Aorta (tissue), 5 donors: Measurements from ENCODE around the gene HLA-DMA. TPM values are rescaled to one million over a fixed set of nuclear protein-coding genes. Genes with fewer than 3 reads are reported as not detected.

ENCODE experiments used
- ATAC-seq: fragments of 200-7000 bp; cut with Tn5 transposase; one replicate; pipeline ENCODE4 v1.9.1; 2022; ENCODE audit warnings: moderate library complexity; ENCODE audit not compliant: low FRiP score
- DNase-seq, 2 donors: peaks; one replicate each; pipeline ENCODE4 v3.0.0-alpha.2; 2020
- H3K27ac ChIP-seq, 2 donors: one replicate each; pipeline ENCODE4 v1.5.1; 2013; ENCODE audit warnings: low read length in 2 of 2, mild to moderate bottlenecking in 2 of 2, moderate library complexity in 2 of 2, control low read depth in 1 of 2, inconsistent platforms in 1 of 2, low read depth in 1 of 2
- H3K27me3 ChIP-seq, 2 donors: one replicate each; pipeline ENCODE4 v1.6.1; 2013; ENCODE audit warnings: control low read depth in 1 of 2, low read length in 1 of 2, mild to moderate bottlenecking in 1 of 2, moderate library complexity in 1 of 2; ENCODE audit not compliant: insufficient read depth in 2 of 2, control insufficient read depth in 1 of 2
- H3K36me3 ChIP-seq, 2 donors: one replicate each; pipeline ENCODE4 v1.6.1; 2013; ENCODE audit warnings: control low read depth in 1 of 2, low read length in 1 of 2, mild to moderate bottlenecking in 1 of 2; ENCODE audit not compliant: insufficient read depth in 2 of 2, control insufficient read depth in 1 of 2
- H3K4me1 ChIP-seq, 2 donors: one replicate each; pipeline ENCODE4 v1.6.1; 2013; ENCODE audit warnings: low read length in 2 of 2, control low read depth in 1 of 2, mild to moderate bottlenecking in 1 of 2, moderate library complexity in 1 of 2; ENCODE audit not compliant: insufficient read depth in 2 of 2, control insufficient read depth in 1 of 2
- H3K4me3 ChIP-seq, 2 donors: one replicate each; pipeline ENCODE4 v1.5.1; 2013; ENCODE audit warnings: low read length in 2 of 2, control low read depth in 1 of 2, mild to moderate bottlenecking in 1 of 2
- H3K9me3 ChIP-seq: one replicate; pipeline ENCODE4 v1.6.1; 2013; ENCODE audit warnings: mild to moderate bottlenecking, low read length; ENCODE audit not compliant: control insufficient read depth
- WGBS, 2 donors: extraction: QIAGEN DNeasy Blood & Tissue Kit; methylation state at CpG; one replicate each; pipeline ENCODE4 v1.1.7; 2013; 5-methylcytosine and 5-hydroxymethylcytosine counted together
- intact Hi-C, 2 donors: fragments of 100-400 bp; cut with DNase I; formaldehyde crosslinking; loops; one replicate each; pipeline versions ENCODE4 v1.14.2 to v1.15.0; 2022
- polyA plus RNA-seq, 2 donors: library from polyadenylated mRNA; stranded (reverse); fragments of 200-250 nt; gene quantifications; one replicate each; pipeline ENCODE4 v1.2.3, GENCODE V29; 2013
- total RNA-seq, 2 donors: library from RNA; stranded (reverse); fragmentation: NEBNext Ultra II Directional; extraction: Animal tissue kit (Norgen Biotek cat#: 25700); gene quantifications; one replicate each; pipeline ENCODE4 v1.2.1, GENCODE V29; 2021
- donor health status: healthy with polysubstance abuse.
- donor health status: Bipolar disorder and iron deficiency.
- donor health status: DM: no; HTN: no; CAD: no.
- donor health status: DM: no; HTN: no; CAD: no.
- donor health status: DM: yes; HTN: yes; CAD: no.

HLA-DMA gene
- total and polyA plus RNA-seq, 4 donors = 9.8 to 109 (median 35.1) TPM

DNA sequence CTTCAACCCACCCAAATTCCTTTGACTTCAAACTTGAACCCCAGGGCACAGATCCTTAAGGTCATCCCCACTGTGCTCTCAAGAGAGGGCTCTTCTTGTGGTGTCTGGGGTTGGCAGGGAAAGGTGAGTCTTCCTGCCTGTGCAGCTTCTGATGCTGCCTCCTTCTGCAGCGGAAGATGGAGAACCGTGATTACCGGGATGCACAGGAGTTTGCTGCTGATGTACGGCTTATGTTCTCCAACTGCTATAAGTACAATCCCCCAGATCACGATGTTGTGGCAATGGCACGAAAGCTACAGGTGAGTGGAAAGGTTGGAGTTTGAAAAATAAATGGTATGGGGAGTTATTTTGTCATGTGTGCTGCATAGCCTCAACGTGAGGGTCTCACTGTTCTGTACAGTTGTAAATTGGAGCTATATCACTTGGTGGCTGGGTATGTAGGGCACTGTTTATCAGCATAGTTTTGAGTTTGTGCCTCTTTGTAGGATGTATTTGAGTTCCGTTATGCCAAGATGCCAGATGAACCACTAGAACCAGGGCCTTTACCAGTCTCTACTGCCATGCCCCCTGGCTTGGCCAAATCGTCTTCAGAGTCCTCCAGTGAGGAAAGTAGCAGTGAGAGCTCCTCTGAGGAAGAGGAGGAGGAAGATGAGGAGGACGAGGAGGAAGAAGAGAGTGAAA, 24.5 kb upstream of the HLA-DMA start:
- Histone ChIP-seq H3K4me3 (no peak overlapping the region), H3K9me3 (no peaks in the 10 kb centered on the region), H3K27me3 (no peaks in the 10 kb centered on the region), H3K27ac (no peak overlapping the region), H3K36me3 (peaks cover 10 to 31% of the 10 kb centered on the region in 2 donors), H3K4me1 (no peaks in the 10 kb centered on the region)
- 50 to 55% methylated on average over 10 of the region's 10 CpGs for whole genome bisulfite sequencing, 2 donors
- ATAC-seq (no peak), DNase-seq (no peak)
- intact Hi-C loops = loop anchor here in 1 of 2 donors (10.0 kb wide), 1 partner anchor 783 kb away; the partner anchor contains the start of genes GPSM3 and PBX2

DNA sequence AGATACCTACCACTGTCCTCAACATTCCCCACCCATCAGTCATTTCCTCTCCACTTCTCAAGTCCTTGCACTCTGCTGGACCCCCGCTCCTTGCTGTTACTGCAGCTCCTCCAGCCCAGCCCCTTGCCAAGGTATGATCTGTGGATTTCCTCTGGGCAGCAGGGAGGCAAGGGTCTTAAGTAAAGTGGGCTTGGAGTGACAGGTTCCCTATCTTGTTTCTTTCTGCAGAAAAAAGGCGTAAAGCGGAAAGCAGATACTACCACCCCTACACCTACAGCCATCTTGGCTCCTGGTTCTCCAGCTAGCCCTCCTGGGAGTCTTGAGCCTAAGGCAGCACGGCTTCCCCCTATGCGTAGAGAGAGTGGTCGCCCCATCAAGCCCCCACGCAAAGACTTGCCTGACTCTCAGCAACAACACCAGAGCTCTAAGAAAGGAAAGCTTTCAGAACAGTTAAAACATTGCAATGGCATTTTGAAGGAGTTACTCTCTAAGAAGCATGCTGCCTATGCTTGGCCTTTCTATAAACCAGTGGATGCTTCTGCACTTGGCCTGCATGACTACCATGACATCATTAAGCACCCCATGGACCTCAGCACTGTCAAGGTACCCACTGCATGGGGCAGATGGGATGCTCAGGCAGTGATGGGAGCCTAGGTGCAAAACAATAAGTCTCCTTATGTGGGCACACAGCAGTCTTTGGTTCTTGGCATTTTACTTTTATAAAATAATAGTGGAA, 23.6 kb upstream of the HLA-DMA start:
- WGBS, 2 donors = 63 to 68% methylated on average over 7 of the region's 7 CpGs
- H3K4me1 ChIP-seq = no peaks in the 10 kb centered on the region
- H3K4me3 ChIP-seq = no peak overlapping the region
- H3K36me3 ChIP-seq = peaks cover 10 to 31% of the 10 kb centered on the region in 2 donors
- H3K9me3 ChIP-seq = no peaks in the 10 kb centered on the region
- H3K27ac ChIP-seq = no peak overlapping the region
- intact Hi-C loops = loop anchor here in 1 of 2 donors (10.0 kb wide), 1 partner anchor 782 kb away; the partner anchor contains the start of genes GPSM3 and PBX2
- DNase-seq = no peak
- ATAC-seq = no peak
- peaks cover 0 to 2% of the 10 kb centered on the region in 2 donors for H3K27me3 ChIP-seq

DNA sequence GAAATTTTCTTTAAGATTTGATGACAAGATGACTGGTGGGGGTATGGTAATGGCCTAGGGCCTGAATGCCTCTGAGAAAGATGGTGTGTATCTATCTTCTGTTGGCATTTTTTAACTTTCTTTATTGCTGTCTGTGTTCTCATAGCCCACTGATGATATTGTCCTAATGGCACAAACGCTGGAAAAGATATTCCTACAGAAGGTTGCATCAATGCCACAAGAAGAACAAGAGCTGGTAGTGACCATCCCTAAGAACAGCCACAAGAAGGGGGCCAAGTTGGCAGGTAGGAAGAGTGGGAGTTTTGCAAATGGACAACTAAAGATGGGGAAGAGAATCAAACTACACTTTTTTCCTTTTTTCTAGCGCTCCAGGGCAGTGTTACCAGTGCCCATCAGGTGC, 23.0 kb upstream of the HLA-DMA start:
- no peaks in the 10 kb centered on the region for H3K4me1 ChIP-seq
- DNase-seq (no peak), ATAC-seq (no peak)
- no peak overlapping the region for H3K4me3 ChIP-seq
- H3K27me3 ChIP-seq = peaks cover 0 to 2% of the 10 kb centered on the region in 2 donors
- no peak overlapping the region for H3K27ac ChIP-seq
- peaks cover 10 to 31% of the 10 kb centered on the region in 2 donors for H3K36me3 ChIP-seq
- intact Hi-C loops = loop anchor here in 1 of 2 donors (10.0 kb wide), 1 partner anchor 781 kb away; the partner anchor contains the start of genes GPSM3 and PBX2
- 37 to 51% methylated on average over 2 of the region's 2 CpGs for WGBS, 2 donors
- H3K9me3 ChIP-seq = no peaks in the 10 kb centered on the region

DNA sequence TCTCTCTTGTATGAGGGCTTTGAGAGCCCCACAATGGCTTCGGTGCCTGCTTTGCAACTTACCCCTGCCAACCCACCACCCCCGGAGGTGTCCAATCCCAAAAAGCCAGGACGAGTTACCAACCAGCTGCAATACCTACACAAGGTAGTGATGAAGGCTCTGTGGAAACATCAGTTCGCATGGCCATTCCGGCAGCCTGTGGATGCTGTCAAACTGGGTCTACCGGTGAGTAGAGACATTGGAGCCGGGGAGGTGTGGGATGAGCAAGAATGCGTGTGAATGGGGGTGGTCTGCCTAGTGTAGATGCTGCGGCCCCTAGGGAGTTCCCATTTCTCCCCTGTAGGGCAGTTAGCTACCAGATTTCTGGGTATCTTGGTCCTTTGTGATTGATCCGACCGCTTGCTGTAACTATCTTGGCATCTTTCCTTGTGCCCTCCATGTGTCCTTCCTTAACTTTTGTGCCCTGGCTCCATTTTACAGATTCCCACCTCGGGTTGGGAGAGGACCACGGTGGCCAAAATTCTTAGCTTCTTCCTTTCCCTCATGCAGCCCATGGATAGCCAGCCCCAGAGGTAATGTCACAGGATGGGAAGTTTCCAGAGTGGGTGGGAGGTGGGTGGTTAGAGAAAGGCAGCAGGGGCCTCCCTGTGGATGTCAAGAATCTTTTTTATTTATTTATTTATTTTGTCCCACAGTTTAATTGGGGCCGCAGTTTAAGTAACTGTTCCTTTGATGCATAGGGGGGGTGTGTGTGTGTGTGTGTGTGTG, 21.8 kb upstream of the HLA-DMA start:
- Histone ChIP-seq H3K4me1 (no peaks in the 10 kb centered on the region), H3K27ac (no peak overlapping the region)
- WGBS, 2 donors = 2 to 4% methylated on average over 14 of the region's 14 CpGs

DNA sequence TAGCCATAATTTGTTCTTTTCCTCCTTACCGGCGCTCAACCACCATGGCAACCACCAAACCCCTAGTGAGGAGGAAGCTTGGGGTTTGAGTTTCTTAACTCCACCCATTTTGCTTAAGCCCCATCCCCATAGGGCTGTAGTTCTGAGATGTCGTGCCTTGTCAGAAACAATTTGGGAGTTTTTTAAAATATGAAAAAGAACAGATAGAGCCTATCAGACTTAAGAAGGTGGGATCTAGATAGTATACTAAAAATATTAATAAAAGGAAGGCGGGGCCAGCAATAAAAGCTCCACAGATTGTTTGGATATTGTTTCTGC, 21.1 kb upstream of the HLA-DMA start:
- intact Hi-C loops = loop anchor here (5.0 to 10.0 kb wide), 3 partner anchors 132 to 779 kb away; partner anchors contain the start of genes GPSM3 (in 1 of the 2), PBX2 (in 1 of the 2) and PSMB8 (in 1 of the 2)
- H3K9me3 ChIP-seq = no peaks in the 10 kb centered on the region
- H3K4me1 ChIP-seq = no peaks in the 10 kb centered on the region
- peak overlapping the region; percentile 83 to 91 for H3K4me3 ChIP-seq
- 0 to 1% methylated on average over 4 of the region's 4 CpGs for WGBS, 2 donors
- no peak for ATAC-seq
- peaks cover 10 to 24% of the 10 kb centered on the region in 2 donors for H3K36me3 ChIP-seq
- peaks cover 0 to 2% of the 10 kb centered on the region in 2 donors for H3K27me3 ChIP-seq
- no peak for DNase-seq
- no peak overlapping the region for H3K27ac ChIP-seq

More for the DNA sequence above, 21.8 kb upstream of the HLA-DMA start:
- intact Hi-C loops = loop anchor here (5.0 to 10.0 kb wide), 3 partner anchors 132 to 780 kb away; partner anchors contain the start of genes GPSM3 (in 1 of the 2), PBX2 (in 1 of the 2) and PSMB8 (in 1 of the 2)
- no peaks in the 10 kb centered on the region for H3K9me3 ChIP-seq
- DNase-seq (no peak), ATAC-seq (no peak)
- H3K27me3 ChIP-seq = peaks cover 0 to 2% of the 10 kb centered on the region in 2 donors
- H3K36me3 ChIP-seq = peaks cover 10 to 26% of the 10 kb centered on the region in 2 donors
- H3K4me3 ChIP-seq = peak overlapping the region; percentile 83 to 91

DNA sequence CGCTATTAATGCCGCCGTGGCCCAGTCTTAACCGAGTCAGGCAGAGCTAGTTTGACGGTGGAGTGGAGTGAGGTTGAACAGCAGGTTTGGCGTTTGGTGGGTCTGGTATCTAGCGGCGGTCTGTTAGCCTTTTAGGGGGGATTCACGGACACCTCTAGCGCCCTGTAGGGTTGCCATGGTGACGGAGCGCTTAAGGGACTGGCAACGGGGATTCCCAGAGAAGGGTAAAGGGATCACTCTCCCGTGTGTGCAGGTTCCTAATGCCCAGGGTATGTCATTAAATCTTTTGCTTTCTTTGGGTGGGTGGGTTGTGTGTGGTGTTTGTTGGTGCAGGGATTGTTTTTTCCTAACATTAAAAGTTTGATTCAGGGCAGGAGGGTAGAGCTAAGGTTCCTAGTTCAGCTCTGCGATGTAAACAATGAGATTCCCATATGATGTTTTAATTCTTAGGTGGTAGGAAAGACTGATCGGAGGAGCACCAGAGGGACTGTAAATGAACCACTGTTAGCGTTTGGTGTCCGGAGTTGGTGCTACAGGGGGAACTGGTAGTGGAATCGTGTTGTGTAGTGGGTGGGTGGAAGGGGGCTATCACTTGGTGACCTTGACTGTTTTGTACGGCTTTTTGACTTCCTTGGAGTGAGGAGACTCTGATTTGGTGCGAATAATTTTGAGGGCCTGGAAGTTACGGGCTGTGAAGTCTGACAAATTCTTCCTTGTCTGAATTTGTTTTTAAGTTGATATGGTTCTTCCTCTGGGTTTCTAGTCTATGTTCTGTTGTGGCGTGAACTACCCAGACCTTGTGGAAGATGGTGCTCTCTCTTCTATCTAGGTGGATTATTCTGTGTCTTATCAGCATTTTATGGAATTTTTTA, 20.5 kb upstream of the HLA-DMA start:
- peaks cover 5 to 22% of the 10 kb centered on the region in 2 donors for H3K36me3 ChIP-seq
- WGBS, 2 donors = 0% methylated on average over 23 of the region's 23 CpGs

DNA sequence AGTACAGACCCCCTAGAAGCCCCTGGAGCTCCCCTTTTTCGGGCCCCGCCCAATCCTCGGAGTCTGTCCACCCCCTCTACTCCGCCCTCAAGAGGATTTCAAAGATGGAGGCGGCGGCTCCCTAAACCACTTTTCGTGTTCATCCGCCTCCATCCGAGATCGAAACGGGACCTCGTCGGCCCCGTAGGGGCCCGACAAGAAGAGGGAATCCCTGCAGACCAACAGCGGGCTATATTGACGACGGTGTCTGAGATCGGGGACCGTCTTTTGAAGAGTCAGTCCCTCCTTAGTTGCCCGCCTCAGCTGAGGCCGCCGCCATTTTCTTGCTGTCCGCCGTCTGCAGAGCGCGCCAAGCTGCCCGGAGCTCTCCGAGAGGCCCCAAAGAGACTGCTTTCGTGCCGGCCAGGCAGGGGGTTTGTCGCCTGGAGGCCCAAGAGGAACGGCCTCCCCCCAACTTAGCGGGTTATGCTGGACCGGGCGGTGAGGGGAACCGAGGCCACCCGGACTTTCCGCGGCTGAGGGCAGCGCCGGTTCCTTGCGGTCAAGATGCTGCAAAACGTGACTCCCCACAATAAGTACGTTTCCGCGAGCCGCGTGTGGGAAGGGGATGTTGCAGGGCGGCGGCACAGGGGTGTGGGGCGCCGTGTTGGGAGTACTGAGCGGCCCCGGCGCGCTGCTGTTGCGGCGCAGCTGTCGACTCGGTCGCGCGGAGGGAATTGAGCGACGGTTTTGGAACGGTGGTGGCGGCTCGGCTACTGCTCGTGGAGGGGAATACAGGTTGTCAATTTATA, 19.7 kb upstream of the HLA-DMA start:
- peak overlapping the region; percentile 83 to 91 for H3K4me3 ChIP-seq
- H3K27ac ChIP-seq = peak overlapping the region in 1 of 2 donors; percentile 19
- intact Hi-C loops = loop anchor here (2.0 to 10.0 kb wide), 4 partner anchors 130 to 778 kb away; partner anchors contain the start of genes GPSM3 (in 1 of the 2), PBX2 (in 1 of the 2), PSMB8 (in 1 of the 2) and ZBTB22 (in 1 of the 2)
- H3K36me3 ChIP-seq = peaks cover 3 to 20% of the 10 kb centered on the region in 2 donors
- DNase-seq = peak; percentile 70 to 84
- H3K9me3 ChIP-seq = no peaks in the 10 kb centered on the region
- 0 to 1% methylated on average over 70 of the region's 70 CpGs for WGBS, 2 donors
- ATAC-seq = no peak
- no peaks in the 10 kb centered on the region for H3K4me1 ChIP-seq
- peaks cover 0 to 2% of the 10 kb centered on the region in 2 donors for H3K27me3 ChIP-seq

More for the DNA sequence above, 20.5 kb upstream of the HLA-DMA start:
- intact Hi-C loops = loop anchor here (2.0 to 10.0 kb wide), 4 partner anchors 131 to 779 kb away; partner anchors contain the start of genes GPSM3 (in 1 of the 2), PBX2 (in 1 of the 2), PSMB8 (in 1 of the 2) and ZBTB22 (in 1 of the 2)
- H3K27me3 ChIP-seq = peaks cover 0 to 2% of the 10 kb centered on the region in 2 donors
- no peaks in the 10 kb centered on the region for H3K9me3 ChIP-seq
- no peak overlapping the region for H3K27ac ChIP-seq
- DNase-seq (peak in 1 of 2 donors; percentile 79), ATAC-seq (no peak)
- peak overlapping the region; percentile 83 to 91 for H3K4me3 ChIP-seq
- no peaks in the 10 kb centered on the region for H3K4me1 ChIP-seq
